NCI-H2227 (cell line): ENCODE data around the gene FGF22.
"Not testable (repeated sequence)": the region's sequence is repeated elsewhere in the genome, so short reads cannot be mapped to it uniquely, and the experiment has no call there.

Source experiments
- DNase-seq: peaks from one replicate; lab custom pipeline; 2025; ENCODE audit not compliant: unreplicated experiment; lab: John Stamatoyannopoulos, UW

FGF22 gene

DNA sequence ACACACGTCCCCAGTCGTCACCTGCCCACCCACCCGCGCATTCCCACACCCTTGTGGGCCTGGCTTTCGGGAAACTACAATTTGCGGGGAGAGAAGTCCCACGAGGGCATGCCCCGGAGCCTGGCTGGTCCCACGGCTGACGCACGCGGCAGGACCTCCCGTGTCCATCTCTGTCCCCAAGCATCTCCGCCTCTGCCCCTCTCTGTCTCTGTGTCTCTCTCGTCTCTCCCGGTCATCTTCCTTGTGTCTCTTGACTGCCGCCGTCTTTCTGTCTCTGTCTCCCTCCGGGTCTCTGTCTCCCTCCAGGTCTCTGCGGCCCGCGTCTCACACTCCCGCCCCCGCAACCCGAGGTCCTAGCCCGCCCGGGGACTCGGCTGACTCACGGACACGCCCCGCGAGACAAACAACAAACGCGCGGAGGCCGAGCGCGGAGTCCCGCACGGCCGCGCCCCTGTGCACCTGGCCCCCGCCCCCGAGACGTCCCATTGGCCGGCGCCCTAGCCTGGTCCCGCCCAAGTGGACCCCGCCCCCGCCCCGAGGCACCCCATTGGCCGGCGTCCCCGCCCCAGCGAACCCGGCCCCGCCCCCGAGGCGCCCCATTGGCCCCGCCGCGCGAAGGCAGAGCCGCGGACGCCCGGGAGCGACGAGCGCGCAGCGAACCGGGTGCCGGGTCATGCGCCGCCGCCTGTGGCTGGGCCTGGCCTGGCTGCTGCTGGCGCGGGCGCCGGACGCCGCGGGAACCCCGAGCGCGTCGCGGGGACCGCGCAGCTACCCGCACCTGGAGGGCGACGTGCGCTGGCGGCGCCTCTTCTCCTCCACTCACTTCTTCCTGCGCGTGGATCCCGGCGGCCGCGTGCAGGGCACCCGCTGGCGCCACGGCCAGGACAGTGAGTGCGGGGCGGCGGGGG lies at the start of gene FGF22:
Gene FGF22 (plus strand): TSS at position 627 of the 908 bp plus-strand sequence. CDS start 47 bp downstream, at position 674.
- DNase-seq = peak; percentile 90

DNA sequence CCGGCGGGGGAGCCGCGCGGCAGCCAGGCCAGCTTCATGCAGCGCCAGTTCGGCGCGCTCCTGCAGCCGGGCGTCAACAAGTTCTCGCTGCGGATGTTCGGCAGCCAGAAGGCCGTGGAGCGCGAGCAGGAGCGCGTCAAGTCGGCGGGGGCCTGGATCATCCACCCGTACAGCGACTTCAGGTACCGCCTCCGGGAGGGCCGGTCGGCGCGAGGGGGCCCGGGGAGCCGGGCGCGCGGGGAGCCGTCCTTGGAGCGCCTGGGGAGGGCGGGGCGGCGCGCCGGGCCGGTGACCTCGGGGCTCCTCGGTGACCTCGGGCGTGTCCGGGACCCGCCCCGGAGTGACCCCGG lies 49.3 kb upstream of the FGF22 start:
- peak; percentile 37 for DNase-seq

DNA sequence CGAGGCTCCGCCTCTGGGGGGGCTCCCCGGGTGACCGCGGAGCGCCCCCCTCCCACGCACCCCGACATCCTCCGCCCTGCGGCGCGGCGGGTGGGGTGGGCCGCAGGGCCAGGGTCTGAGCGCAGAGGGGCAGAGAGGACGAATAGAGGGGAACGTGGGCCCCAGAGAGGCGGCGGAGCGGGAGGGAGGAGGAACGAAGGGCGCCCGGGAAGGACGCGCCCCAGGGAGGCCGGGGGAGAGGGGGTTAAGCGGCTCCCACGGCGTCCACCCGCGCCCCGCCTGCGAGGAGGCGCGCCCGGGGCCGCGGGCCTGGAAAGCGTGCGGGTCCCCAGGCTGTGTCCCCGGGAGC lies 49.0 kb upstream of the FGF22 start:
- DNase-seq = no peak

DNA sequence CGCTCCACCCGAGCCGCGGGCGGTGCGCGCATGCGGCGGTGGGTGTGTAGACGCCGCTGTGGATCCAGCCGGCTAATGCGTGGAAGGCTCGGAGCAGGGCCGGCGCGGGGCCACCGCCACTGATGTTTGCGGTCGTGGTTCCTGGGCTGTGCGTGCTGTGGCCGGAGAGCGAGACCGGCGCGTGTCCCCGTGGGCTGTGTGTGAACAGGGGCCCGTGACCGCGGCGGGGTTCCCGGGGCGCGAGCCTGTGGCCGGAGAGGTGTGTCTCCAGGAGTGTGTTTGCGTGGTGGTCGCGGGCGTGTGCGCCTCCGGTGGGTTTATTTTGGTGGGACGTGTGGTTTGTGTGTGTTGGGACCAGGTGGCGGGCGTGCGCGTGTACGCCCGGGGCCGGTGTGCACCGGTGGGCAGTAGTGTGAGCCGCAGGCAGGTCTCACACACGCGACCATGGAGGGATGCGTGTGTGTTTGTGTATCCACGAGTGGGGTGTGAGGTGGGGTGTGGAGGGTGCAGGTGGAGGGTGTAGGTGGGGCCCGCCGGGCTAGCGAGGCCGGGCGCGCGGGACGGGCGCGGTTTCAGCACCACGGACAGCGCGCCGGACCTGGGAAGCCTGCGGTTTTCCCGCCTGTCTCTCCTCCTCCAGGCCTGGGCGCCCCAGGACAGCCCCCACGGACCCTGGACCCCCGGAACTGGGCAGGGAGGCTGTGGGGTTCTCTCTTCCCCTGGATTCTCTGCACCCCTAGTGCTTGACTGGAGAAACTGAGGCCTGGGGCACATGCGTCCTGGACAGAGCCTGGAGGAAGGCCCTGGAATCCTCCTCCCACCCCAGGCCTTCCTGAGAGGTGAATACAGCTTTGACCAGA lies 48.4 kb upstream of the FGF22 start:
- no peak for DNase-seq

DNA sequence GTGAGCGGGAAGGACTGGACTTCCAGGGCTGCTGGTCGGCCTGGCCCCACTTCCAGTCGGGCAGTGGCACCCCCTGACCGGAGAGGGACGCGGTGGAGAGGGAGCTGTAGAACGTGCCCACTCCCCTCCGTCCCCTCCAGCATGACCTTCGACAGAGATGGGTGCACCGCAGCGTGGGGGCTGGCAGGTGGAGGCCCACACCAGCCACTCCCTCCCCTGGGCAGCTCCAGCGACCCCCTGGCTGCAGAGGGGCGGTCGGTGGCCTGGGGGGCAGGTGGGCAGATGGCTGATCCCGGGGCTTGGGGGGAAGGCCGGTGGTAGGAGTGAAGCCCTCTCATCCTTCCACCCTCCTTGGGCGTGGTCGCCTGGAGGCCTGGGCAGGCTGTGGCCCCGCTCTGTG lies 47.6 kb upstream of the FGF22 start:
- DNase-seq = no peak

DNA sequence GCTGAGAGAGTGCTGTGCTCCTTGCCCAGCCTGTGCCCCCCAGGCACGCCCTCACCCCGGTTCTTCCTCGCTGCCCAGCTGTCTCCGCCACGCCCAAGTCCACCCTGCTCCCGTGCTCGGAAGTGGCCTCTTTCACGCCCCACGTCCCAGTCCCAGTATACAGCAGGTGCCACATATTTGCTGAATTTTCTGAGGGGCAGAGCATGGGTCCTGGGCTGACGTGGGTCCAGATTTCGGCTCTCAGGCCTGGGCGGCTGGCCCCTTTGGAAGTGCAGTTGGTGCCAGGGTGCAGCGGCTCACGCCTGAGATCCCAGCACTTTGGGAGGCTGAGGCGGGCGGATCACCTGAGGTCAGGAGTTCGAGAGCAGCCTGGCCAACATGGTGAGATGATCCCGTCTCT lies 46.6 kb upstream of the FGF22 start:
- no peak for DNase-seq

DNA sequence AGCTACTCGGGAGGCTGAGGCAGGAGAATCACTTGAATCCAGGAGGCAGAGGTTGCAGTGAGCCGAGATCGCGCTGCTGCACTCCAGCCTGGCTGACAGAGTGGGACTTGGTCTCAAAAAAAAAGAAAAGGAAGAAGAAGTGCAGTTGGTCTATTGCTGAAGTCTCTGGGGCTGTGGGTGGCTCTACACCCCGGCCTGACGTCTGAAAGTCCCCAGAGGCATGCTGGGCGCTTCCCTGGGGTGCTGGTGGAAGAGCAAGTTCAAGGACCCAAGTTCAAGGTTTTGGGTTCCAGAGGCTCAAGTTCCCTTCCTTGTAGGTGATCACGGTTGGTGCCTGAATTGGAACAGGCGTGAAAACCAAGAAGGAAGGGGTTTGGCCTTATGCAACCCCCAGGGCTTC lies 46.2 kb upstream of the FGF22 start:
- no peak for DNase-seq

DNA sequence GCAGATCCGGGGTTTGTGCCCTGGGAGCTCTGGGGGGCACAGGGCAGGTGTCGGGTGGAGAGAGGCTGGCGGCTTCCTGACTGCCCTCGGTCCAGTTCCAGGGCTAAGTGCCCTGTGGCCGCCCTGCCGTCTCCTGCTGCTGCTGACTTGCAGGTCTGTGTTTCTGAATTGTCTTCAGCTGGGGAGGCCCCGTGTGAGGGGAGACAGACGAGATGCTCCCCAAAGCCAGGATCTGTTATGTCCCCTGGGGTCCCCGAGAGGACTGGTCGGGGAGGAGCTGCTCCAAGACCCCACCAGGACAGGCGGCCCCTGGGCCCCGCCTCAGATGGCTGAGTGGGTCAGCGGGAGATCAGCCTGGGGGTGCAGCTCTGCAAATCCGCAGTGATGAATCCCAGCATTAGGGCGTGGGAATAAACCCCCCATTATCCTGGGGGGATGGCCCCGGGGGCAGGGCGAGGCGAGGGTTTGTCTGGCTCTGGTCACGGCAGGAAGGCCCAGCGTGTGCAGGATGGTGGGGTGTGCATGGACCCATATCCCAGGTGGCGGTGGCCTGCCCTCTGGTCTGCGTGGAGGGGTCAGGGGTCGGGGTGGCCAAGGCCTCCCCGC lies 45.3 kb upstream of the FGF22 start:
- no peak for DNase-seq

DNA sequence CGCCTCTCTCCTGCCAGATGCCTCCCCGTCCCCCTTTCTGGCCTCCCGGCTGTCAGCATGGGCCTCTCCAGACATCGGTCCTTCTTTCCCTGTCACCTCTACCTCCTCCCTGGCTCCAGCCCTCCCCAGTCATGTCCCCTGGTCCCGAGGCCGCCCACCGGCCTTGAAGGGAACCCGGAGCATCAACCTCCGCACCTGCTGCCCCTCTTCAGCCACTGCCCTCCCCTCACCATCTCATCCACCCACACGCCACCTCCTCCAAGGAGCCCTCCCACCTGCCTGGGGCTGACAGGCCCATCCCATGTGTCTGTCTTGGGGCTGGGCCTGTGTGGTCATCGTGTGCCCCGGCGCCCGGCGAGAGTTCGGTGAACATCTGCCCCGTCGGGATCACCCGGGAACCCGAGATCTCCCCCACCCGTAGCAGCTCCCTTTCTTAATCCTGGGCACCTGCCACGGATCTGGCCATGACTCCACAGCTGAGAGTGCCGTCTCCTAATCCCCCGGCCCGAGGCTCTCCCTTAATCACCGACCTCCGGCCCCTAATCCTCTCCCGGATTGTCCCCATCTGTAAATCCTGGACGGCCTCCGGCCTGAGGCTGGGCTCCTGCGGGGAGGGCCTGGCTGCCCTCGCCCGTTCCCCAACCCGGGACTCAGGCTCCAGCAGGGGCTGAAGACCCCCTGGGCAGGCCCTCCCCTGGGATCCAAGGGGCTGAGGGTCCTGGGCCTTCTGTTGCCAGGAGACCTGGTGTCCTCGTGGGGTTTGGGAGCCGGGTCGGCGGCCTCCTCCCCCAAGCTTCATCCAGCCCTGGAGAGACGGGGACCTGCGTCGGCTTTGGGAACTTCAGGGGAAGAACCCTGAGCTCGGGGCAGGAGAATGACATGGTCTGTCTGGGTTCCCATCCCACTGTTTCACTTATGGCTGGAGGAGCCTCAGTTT lies 44.1 kb upstream of the FGF22 start:
- DNase-seq = no peak

DNA sequence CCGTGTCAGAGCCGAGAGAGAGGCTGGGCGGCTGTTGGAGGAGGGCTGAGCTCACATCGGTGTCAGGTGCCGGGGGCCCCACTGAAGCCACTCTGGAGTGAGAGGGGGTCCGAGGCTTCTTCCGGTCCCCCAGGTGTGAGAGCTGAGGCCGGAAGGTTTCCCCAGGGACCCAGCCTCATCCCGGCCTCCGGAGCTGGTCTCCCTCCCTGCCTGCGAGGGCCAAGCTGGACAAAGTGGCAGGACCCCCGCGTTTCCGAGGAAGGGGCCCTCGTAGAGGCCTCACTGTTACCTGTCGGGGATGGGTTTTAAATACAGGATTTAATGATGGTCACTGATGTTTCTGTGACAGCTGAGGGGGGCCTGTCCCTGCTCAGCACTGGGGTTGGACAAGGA lies 43.4 kb upstream of the FGF22 start:
- DNase-seq = no peak

DNA sequence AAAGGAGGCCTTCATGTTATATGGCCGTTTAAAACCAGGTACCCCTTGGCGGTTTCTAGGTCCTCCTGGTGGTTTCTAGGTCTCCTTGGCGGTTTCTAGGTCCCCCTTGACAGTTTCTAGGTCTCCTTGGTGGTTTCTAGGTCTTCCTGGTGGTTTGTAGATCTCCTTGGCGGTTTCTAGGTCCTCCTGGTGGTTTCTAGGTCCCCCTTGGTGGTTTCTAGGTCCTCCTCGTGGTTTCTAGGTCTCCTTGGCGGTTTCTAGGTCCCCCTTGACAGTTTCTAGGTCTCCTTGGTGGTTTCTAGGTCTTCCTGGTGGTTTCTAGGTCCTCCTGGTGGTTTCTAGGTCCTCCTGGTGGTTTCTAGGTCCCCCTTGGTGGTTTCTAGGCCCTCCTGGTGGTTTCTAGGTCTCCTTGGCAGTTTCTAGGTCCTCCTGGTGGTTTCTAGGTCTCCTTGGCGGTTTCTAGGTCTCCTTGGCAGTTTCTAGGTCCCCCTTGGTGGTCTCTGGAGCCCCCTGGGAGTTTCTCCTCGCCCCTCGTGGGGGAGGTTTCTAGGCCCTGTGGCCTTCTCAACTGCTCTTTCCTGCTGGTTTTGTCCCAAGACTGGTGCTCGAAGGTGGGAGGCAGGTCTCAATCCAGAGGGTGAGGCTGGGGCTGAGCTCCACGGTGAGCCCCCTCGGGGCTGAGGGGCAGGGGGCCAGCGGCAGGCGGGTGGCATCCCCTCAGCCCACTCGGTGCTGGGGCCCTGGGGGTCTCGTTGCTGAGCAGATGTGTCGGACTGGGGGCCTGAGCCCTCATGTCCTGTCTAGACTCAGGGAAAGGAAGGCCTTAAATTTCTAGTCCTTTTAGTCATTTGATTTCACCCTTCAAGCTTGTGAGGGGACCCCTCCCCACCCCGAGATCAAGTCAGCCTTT lies 42.0 kb upstream of the FGF22 start:
- no peak for DNase-seq

DNA sequence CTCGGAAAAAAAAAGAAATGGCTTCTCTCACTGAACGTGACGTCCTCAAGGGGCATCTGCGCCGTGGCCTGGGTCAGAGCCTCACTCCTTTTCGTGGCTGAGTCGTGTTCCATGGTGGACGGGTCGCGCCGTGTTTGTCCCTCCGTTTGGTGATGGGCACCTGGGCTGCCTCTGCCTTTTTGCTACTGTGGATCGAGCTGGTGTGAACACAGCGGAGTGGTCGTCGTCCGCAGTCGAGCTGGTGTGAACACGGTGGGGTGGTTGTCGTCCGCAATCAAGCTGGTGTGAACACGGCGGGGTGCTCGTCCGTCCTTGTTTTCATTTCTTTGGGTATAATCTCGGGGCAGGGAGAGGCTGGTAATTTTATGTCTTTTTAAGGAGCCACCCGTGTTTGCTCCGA lies 38.4 kb upstream of the FGF22 start:
- no peak for DNase-seq

DNA sequence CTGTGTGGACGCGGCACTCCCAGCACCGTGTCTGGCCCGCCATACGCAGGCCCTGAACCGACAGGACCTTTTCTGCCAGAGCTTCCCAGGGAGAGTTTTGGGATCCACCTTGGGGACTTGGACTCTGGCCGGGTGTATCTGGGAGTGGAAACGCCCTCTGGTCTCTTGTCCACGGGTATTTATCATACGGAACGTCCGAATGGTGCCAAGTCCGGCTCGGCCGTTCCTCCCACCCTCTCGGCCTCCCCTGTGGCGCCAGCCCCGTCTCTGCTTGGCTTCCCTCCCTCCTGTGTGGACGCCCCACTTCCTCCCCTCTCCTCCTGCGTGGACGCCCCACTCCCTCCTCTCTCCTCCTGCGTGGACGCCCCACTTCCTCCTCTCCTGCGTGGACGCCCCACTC lies 37.9 kb upstream of the FGF22 start:
- DNase-seq = no peak

DNA sequence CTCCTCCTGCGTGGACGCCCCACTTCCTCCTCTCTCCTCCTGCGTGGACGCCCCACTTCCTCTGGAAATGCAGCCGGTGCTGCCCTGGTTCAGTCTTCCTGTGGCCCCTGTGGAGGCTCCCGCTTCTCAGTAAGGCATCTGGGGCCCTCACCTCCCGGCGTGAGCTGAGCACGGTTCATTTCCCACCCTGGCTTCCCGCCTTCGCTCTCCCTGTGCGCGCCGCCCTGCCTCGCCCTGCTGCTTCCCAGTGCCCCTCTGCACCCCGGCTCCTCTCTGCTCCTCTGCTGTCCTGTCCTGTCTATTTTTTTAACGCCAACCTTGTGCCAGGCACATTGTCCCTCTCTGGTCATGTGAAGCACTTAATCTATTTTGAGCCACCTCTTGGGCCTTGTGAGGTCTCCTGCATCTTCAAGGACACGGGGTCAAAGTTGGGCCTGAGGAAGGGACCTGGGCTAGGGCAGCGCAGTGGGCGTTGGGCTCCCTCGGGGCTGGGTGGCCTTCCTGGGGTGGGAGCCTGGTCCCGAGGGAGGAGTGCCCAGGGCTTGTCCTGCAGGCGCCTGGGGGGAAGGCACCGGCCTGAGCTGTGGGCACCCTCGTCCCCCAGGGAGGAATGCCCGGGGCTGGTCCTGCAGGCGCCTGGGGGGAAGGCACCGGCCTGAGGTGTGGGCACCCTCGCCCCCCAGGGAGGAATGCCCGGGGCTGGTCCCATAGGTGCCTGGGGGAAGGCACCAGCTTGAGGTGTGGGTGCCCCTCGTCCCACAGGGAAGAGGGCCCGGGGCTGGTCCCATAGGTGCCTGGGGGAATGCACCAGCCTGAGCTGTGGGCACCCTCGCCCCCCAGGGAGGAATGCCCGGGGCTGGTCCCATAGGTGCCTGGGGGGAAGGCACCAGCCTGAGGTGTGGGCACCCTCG lies 37.0 kb upstream of the FGF22 start:
- DNase-seq = no peak

DNA sequence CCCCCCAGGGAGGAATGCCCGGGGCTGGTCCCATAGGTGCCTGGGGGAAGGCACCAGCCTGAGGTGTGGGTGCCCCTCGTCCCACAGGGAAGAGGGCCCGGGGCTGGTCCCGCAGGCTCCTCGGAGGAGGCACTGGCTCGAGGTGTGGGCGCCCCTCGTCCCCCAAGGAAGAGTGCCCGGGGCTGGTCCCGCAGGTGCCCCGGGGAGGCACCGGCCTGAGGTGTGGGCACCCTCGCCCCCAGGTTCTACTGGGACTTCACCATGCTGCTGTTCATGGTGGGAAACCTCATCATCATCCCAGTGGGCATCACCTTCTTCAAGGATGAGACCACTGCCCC lies 36.4 kb upstream of the FGF22 start:
- not testable (repeated sequence) for DNase-seq

DNA sequence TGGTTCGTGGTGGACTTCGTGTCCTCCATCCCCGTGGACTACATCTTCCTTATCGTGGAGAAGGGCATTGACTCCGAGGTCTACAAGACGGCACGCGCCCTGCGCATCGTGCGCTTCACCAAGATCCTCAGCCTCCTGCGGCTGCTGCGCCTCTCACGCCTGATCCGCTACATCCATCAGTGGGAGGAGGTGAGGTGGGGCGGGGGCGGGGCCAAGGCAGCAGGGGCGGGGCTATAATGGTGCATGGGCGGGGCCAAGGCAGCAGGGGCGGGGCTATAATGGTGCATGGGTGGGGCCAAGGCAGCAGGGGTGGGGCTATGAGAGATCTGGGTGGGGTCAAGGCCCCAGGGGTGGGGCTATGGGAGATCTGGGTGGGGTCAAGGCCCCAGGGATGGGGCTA lies 35.9 kb upstream of the FGF22 start:
- DNase-seq = not testable (repeated sequence)

DNA sequence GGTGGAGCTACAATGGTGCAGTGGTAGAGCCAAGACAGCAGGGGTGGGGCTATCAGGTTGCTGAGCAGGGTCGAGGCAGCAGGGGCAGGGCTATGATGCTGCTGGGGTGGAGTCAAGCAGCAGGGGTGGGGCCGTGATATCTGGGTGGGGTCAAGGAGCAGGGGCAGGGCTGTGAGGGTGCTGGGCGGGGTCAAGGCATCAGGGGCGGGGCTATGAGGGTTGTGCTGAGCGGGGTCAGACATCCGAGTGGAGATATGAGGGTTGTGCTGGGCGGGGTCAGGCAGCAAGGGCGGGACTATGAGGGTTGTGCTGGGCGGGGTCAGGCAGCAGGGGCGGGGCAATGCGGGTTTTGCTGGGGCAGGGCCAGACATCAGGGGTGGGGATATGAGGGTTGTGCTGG lies 35.3 kb upstream of the FGF22 start:
- no peak for DNase-seq

DNA sequence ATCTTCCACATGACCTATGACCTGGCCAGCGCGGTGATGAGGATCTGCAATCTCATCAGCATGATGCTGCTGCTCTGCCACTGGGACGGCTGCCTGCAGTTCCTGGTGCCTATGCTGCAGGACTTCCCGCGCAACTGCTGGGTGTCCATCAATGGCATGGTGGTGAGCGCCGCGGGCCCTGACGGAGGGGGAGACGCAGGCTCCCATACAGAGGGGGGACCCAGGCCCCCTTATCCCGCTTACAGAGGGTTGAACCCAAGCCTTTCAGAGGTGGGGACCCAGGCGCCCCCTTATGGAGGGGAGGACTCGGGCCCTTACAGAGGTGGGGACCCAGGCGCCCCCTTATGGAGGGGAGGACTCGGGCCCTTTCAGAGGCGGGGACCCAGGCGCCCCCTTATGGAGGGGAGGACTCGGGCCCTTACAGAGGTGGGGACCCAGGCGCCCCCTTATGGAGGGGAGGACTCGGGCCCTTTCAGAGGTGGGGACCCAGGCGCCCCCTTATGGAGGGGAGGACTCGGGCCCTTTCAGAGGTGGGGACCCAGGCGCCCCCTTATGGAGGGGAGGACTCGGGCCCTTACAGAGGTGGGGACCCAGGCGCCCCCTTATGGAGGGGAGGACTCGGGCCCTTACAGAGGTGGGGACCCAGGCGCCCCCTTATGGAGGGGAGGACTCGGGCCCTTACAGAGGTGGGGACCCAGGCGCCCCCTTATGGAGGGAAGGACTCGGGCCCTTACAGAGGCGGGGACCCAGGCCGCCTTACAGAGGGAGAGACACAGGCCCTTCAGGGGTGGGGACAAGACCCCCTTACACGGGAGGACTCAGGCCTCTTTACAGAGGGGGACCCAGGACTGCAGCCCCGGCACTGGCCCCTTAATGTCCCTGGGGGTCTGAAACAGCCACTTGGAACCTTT lies 34.4 kb upstream of the FGF22 start:
- DNase-seq = not testable (repeated sequence)
